BJ (cell line): ENCODE measurements around the gene TH. TPM values are rescaled to one million over a fixed set of nuclear protein-coding genes. Genes with fewer than 3 reads are reported as not detected.
"Not testable (repeated sequence)": the region's sequence is repeated elsewhere in the genome, so short reads cannot be mapped to it uniquely, and the experiment has no call there.

Experiments used
- CTCF ChIA-PET: fragments of 350-600 bp; formaldehyde crosslinking; extraction: SDS; loops from one replicate; lab custom pipeline; 2021; ENCODE audit warnings: antibody characterized with exemption, inconsistent platforms; lab: Yijun Ruan, JAX
- POLR2A ChIA-PET: fragments of 300-600 bp; sonication (Branson Sonifier 250); formaldehyde crosslinking; extraction: SDS; loops from one replicate; lab custom pipeline; 2021; ENCODE audit warnings: antibody characterized with exemption; lab: Charles Lee
- DNase-seq: peaks from one replicate; pipeline ENCODE4 v3.0.0-alpha.2; 2011; ENCODE audit warnings: low read depth
- H3K27me3 ChIP-seq: 2 replicates; pipeline ENCODE4 v1.6.0; 2011; ENCODE audit warnings: low read length; ENCODE audit not compliant: control insufficient read depth, insufficient read depth
- H3K36me3 ChIP-seq: 2 replicates; pipeline ENCODE4 v1.5.1; 2011; ENCODE audit warnings: low read length; ENCODE audit not compliant: control insufficient read depth, insufficient read depth
- H3K4me3 ChIP-seq: 2 replicates; pipeline ENCODE4 v1.5.1; 2011; ENCODE audit warnings: low read depth, mild to moderate bottlenecking, control low read depth, low read length
- polyA plus RNA-seq: library from polyadenylated mRNA; depleted of rRNA; stranded (reverse); fragments of >200 nt; gene quantifications from 2 replicates; pipeline ENCODE4 v1.2.3, GENCODE V29; 2011
- TF ChIP-seq, protein P1 (sequence below): IDR thresholded peaks from 2 replicates; pipeline ENCODE4 v1.5.1; 2011; ENCODE audit warnings: low read depth, mild to moderate bottlenecking, control low read depth, inconsistent platforms, low read length, moderate library complexity; ENCODE audit not compliant: insufficient read depth

TH gene
- polyA plus RNA-seq, 1 experiment = not detected

DNA sequence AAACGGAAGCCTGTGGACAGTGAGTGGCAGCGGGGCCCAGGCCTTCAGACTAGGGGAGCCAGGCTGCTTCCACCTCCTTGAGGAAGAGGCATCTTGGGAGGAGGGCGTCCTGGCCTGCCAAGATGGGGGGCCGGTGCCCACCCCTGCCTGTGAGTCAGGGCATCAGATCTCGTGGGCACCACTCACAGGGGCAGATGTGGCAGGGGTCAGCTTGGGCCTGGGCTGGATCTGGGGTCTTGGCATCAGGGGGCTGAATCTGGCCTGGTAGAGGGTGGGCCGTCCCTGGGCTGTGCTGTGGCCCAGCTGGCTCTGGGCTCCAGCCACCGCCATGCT, 24.1 kb upstream of the TH start:
- CTCF ChIA-PET = interaction anchor here (0.8 to 5.1 kb wide), 8 partner anchors 23 to 339 kb away, joined by 3 to 75 read pairs (median 4); partner anchors contain the start of genes C11orf21 and TSPAN32
- H3K36me3 ChIP-seq = no peaks in the 10 kb centered on the region
- TF ChIP-seq, protein P1, sequence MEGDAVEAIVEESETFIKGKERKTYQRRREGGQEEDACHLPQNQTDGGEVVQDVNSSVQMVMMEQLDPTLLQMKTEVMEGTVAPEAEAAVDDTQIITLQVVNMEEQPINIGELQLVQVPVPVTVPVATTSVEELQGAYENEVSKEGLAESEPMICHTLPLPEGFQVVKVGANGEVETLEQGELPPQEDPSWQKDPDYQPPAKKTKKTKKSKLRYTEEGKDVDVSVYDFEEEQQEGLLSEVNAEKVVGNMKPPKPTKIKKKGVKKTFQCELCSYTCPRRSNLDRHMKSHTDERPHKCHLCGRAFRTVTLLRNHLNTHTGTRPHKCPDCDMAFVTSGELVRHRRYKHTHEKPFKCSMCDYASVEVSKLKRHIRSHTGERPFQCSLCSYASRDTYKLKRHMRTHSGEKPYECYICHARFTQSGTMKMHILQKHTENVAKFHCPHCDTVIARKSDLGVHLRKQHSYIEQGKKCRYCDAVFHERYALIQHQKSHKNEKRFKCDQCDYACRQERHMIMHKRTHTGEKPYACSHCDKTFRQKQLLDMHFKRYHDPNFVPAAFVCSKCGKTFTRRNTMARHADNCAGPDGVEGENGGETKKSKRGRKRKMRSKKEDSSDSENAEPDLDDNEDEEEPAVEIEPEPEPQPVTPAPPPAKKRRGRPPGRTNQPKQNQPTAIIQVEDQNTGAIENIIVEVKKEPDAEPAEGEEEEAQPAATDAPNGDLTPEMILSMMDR = no peak
- peaks cover 1% of the 10 kb centered on the region; the same call in 1 of the 2 replicates for H3K27me3 ChIP-seq
- POLR2A ChIA-PET = no interaction called here
- DNase-seq = no peak
- H3K4me3 ChIP-seq = no peak overlapping the region

DNA sequence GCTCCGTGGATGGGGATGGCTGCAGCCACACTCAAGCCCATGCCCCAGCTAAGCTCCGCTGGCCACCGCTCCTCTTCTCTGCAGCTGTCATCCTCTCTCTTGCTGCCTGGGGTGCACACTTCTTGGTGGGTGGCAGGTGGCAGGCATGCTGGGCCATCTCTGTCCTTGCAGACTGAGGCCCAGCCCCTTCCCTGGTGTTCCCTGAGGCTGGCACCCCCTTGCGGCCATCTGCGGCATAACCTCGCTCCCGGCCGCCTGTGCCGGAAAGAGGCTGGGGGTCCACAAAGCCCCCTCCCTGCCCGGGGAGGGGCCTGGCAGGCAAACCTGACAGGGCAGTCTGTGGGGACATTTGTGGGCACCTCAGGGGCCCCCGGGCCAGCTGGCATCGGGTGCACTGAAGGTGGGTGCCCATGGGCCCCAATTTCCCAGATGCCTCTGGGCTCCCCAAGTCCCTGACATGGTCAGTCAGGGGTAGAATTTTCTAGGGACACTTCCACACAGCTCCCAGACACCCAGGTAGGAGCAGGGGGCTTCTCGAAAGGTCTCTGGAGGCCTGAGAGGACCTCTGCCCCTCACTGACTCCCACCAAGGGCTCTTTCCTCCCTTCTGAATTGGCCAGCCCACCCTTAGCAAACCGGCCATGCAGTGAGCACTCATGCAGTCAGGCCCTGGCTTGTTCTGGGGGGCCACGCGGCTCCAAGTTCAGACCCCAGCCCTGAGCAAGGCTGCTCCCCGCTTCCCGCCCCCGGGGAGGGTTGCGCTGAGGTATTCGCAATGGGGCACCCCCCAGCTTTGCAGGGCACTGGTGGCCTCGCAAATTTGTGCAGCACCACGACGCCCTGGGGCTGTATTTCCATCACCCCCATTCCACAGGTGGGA, 23.5 kb upstream of the TH start:
- ChIA-PET POLR2A (no interaction called here), CTCF (interaction anchor here (0.6 to 5.1 kb wide), 22 partner anchors 9 to 339 kb away, joined by 3 to 75 read pairs (median 4); partner anchors contain the start of genes C11orf21, TSPAN32 and TSSC4)
- no peak for DNase-seq
- H3K27me3 ChIP-seq = peaks cover 1% of the 10 kb centered on the region
- TF ChIP-seq, protein P1 = peak; percentile 95
- H3K36me3 ChIP-seq = no peaks in the 10 kb centered on the region
- H3K4me3 ChIP-seq = no peak overlapping the region

DNA sequence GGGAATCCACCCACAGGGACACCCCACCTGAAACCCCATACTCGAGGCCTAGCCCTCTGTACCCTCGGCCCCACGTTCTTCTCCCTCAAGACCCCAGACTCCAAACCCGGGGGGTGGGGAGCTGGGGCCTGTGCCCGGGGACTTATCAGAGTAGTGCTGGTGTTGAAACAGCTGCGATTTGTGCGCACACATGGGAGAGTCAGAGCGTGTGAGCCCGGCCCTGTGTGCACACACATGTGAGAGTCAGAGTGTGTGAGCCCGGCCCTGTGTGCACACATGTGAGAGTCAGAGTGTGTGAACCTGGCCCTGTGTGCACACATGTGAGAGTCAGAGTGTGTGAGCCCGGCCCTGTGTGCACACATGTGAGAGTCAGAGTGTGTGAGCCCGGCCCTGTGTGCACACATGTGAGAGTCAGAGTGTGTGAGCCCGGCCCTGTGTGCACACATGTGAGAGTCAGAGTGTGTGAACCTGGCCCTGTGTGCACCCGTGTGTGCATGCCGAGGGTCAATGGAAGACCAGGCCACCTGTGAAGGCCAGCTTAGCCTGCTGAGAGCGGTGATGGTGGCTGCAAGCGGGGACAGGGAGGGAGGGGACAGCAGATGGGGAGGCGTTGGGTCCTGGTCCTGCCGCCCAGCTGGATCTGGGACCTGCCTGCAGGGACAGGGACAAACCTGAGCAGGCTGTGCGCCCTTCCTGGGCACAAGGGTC, 22.4 kb upstream of the TH start:
- DNase-seq, H3K36me3 ChIP-seq, H3K4me3 ChIP-seq, POLR2A ChIA-PET, H3K27me3 ChIP-seq: not testable (repeated sequence)
- CTCF ChIA-PET = interaction anchor here (0.6 to 5.1 kb wide), 17 partner anchors 8 to 337 kb away, joined by 3 to 75 read pairs (median 4); partner anchors contain the start of genes C11orf21 and TSPAN32

DNA sequence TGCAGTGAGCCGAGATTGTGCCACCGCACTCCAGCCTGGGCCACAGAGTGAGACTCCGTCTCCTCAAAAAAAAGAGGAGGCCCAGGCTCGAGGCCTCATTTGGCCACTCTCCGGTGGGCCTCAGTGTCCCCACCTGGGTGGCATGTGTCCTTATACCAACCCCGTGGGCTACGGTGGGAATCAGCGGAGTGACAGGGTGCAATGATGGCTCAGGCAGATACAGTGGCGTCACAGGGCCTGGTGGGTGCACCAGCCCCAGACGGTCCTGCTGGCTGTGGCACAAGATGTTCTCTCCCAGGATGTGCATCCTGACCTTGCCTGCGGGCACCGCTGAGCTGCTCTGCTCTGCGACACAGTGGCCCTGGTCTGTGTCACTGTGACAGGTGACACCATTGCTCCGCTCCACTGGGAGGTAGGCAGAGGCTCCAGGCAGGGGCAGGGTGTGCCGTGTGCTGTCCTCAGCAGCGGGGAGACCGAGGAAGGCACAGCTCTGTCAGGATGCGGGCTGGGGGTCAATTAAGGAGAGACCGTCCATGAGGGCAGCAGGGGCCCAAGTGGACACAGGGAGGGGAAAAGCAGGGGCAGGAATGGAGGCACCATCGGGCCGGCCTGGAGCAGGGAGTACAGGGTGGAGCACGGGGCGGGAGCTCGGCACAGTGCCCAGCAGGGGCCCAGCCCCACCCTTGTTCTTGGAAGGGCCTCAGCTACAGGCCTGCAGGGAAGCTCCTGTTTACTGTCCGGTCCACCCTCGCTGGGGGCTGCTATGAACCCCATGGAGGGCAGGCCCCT, 21.7 kb upstream of the TH start:
- Histone ChIP-seq H3K4me3 (no peak overlapping the region), H3K27me3 (peaks cover 1% of the 10 kb centered on the region), H3K36me3 (no peaks in the 10 kb centered on the region)
- TF ChIP-seq, protein P1 = no peak
- DNase-seq = no peak
- ChIA-PET CTCF (interaction anchor here (0.9 to 5.1 kb wide), 8 partner anchors 15 to 540 kb away, joined by 3 to 75 read pairs (median 8); partner anchors contain the start of genes C11orf21 and TSPAN32), POLR2A (no interaction called here)

- POLR2A ChIA-PET = no interaction called here
- H3K4me3 ChIP-seq = no peak overlapping the region
- peaks cover 1% of the 10 kb centered on the region for H3K27me3 ChIP-seq
- no peak for DNase-seq
- TF ChIP-seq, protein P1 = no peak
- CTCF ChIA-PET = interaction anchor here (0.9 to 5.1 kb wide), 6 partner anchors 11 to 539 kb away, joined by 3 to 75 read pairs (median 11); partner anchors contain the start of genes C11orf21 and TSPAN32
- H3K36me3 ChIP-seq = no peaks in the 10 kb centered on the region
Measured at GRCh38 chr11:2192435-2192834, 20.8 kb upstream of the TH start.
